SU-DHL-6 (cell line): ENCODE data around the gene RRP12.

Source experiments
- H2AFZ ChIP-seq: fragments of 200-600 bp; sonication (generic); 2 replicates; pipeline ENCODE4 v1.6.1; 2014; ENCODE audit warnings: low read depth, mild to moderate bottlenecking, moderate library complexity, mixed read lengths, antibody characterized with exemption, low read length; ENCODE audit not compliant: severe bottlenecking
- H3F3A ChIP-seq: fragments of 200-600 bp; shearing (Covaris generic); 2 replicates; pipeline ENCODE4 v1.6.0; 2016; ENCODE audit warnings: antibody characterized with exemption, mild to moderate bottlenecking; ENCODE audit not compliant: insufficient read depth
- H3K27ac ChIP-seq: fragments of 200-600 bp; sonication (generic); 2 replicates; pipeline ENCODE4 v1.5.1; 2016; ENCODE audit warnings: low read depth, mild to moderate bottlenecking, low read length, moderate library complexity, mixed read lengths
- H3K27me3 ChIP-seq: fragments of 200-600 bp; sonication (generic), shearing (Covaris generic); 2 replicates; pipeline ENCODE4 v1.6.0; 2014; ENCODE audit warnings: mild to moderate bottlenecking, low read length
- H3K36me3 ChIP-seq: fragments of 200-600 bp; sonication (generic); 2 replicates; pipeline ENCODE4 v1.6.1; 2014; ENCODE audit warnings: mild to moderate bottlenecking, low read length, mixed read lengths
- H3K4me2 ChIP-seq: fragments of 300-600, 200-600 bp; shearing (Covaris generic), sonication (generic); 2 replicates; pipeline ENCODE4 v1.6.0; 2014; ENCODE audit warnings: low read length, low read depth, mild to moderate bottlenecking; ENCODE audit not compliant: poor library complexity, severe bottlenecking
- H3K4me3 ChIP-seq: fragments of 200-600 bp; sonication (generic); 2 replicates; pipeline ENCODE4 v1.5.1; 2014; ENCODE audit warnings: antibody characterized with exemption, low read length, mild to moderate bottlenecking, mixed read lengths; ENCODE audit not compliant: insufficient read depth, poor library complexity, severe bottlenecking
- H3K79me2 ChIP-seq: fragments of 200-600 bp; sonication (generic); 2 replicates; pipeline ENCODE4 v1.6.1; 2014; ENCODE audit warnings: mild to moderate bottlenecking, low read length, moderate library complexity; ENCODE audit not compliant: insufficient read depth
- H3K9ac ChIP-seq: fragments of 200-600 bp; sonication (generic); 2 replicates; pipeline ENCODE4 v1.7.0; 2014; ENCODE audit warnings: mild to moderate bottlenecking, low read length
- H3K9me2 ChIP-seq: fragments of 200-600 bp; sonication (generic); replicated peaks from 2 replicates; pipeline ENCODE4 v1.6.1; 2014; ENCODE audit warnings: low read length; ENCODE audit not compliant: insufficient read depth
- H3K9me3 ChIP-seq: fragments of 200-600 bp; sonication (generic); 2 replicates; pipeline ENCODE4 v1.6.1; 2014; ENCODE audit warnings: low read length, mixed read lengths; ENCODE audit not compliant: insufficient read depth
- H4K20me1 ChIP-seq: fragments of 200-600 bp; sonication (generic); 2 replicates; pipeline ENCODE4 v1.6.1; 2014; ENCODE audit warnings: low read depth, mild to moderate bottlenecking, antibody characterized with exemption, low read length, moderate library complexity, mixed read lengths
- EZH2phosphoT487 ChIP-seq: fragments of 200-600 bp; sonication (generic), shearing (Covaris generic); conservative IDR thresholded peaks from 2 replicates; pipeline ENCODE4 v1.6.1; 2018; ENCODE audit warnings: mild to moderate bottlenecking, antibody characterized with exemption, low read length, moderate library complexity, mixed read lengths
- TF ChIP-seq, protein P1 (sequence below): fragments of 200-600 bp; sonication (generic); IDR thresholded peaks from one replicate; pipeline ENCODE4 v1.5.1; 2017; ENCODE audit warnings: antibody characterized with exemption, mild to moderate bottlenecking, low read length, moderate library complexity; ENCODE audit not compliant: insufficient read depth, poor library complexity, severe bottlenecking

The RRP12 gene

GRCh38 chr10:97428572-97428981 lies 27.4 kb upstream of the RRP12 start:
- peak overlapping the region; percentile 92 for H3K4me2 ChIP-seq
- peaks cover 29% of the 10 kb centered on the region for H3F3A ChIP-seq
- no peaks in the 10 kb centered on the region for H3K27me3 ChIP-seq
- peak overlapping the region; percentile 83 for H3K4me3 ChIP-seq
- H3K36me3 ChIP-seq: peaks cover 21% of the 10 kb centered on the region
- peak overlapping the region; percentile 62 for H3K27ac ChIP-seq
- no peak overlapping the region for H2AFZ ChIP-seq
- no peak for TF ChIP-seq EZH2phosphoT487
- H3K9me3 ChIP-seq: no peaks in the 10 kb centered on the region
- peaks cover 9% of the 10 kb centered on the region for H4K20me1 ChIP-seq
- no peaks in the 10 kb centered on the region for H3K9me2 ChIP-seq
- H3K79me2 ChIP-seq: peaks cover 42% of the 10 kb centered on the region
- H3K9ac ChIP-seq: peak overlapping the region; percentile 95

GRCh38 chr10:97427571-97428179 lies 26.5 kb upstream of the RRP12 start:
- H3K9me2 ChIP-seq: no peaks in the 10 kb centered on the region
- no peak overlapping the region for H2AFZ ChIP-seq
- peak overlapping the region; percentile 62 for H3K27ac ChIP-seq
- peaks cover 21% of the 10 kb centered on the region for H3K36me3 ChIP-seq
- H4K20me1 ChIP-seq: peaks cover 9% of the 10 kb centered on the region
- peak overlapping the region; percentile 92 for H3K4me2 ChIP-seq
- TF ChIP-seq, protein P1, sequence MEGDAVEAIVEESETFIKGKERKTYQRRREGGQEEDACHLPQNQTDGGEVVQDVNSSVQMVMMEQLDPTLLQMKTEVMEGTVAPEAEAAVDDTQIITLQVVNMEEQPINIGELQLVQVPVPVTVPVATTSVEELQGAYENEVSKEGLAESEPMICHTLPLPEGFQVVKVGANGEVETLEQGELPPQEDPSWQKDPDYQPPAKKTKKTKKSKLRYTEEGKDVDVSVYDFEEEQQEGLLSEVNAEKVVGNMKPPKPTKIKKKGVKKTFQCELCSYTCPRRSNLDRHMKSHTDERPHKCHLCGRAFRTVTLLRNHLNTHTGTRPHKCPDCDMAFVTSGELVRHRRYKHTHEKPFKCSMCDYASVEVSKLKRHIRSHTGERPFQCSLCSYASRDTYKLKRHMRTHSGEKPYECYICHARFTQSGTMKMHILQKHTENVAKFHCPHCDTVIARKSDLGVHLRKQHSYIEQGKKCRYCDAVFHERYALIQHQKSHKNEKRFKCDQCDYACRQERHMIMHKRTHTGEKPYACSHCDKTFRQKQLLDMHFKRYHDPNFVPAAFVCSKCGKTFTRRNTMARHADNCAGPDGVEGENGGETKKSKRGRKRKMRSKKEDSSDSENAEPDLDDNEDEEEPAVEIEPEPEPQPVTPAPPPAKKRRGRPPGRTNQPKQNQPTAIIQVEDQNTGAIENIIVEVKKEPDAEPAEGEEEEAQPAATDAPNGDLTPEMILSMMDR: no peak
- no peak for TF ChIP-seq EZH2phosphoT487
- peaks cover 25% of the 10 kb centered on the region for H3F3A ChIP-seq
- peak overlapping the region; percentile 95 for H3K9ac ChIP-seq
- no peaks in the 10 kb centered on the region for H3K9me3 ChIP-seq
- peak overlapping the region; percentile 83 for H3K4me3 ChIP-seq
- peaks cover 42% of the 10 kb centered on the region for H3K79me2 ChIP-seq
- H3K27me3 ChIP-seq: no peaks in the 10 kb centered on the region

GRCh38 chr10:97426776-97427570 lies 25.8 kb upstream of the RRP12 start:
- H3K27me3 ChIP-seq: no peaks in the 10 kb centered on the region
- no peak overlapping the region for H2AFZ ChIP-seq
- no peaks in the 10 kb centered on the region for H3K9me2 ChIP-seq
- peaks cover 9% of the 10 kb centered on the region for H4K20me1 ChIP-seq
- peaks cover 21% of the 10 kb centered on the region for H3K36me3 ChIP-seq
- H3K27ac ChIP-seq: peak overlapping the region; percentile 62
- H3K79me2 ChIP-seq: peaks cover 42% of the 10 kb centered on the region
- H3K4me2 ChIP-seq: peak overlapping the region; percentile 92
- peak overlapping the region; percentile 95 for H3K9ac ChIP-seq
- no peak for TF ChIP-seq EZH2phosphoT487
- TF ChIP-seq, protein P1: no peak
- peaks cover 23% of the 10 kb centered on the region for H3F3A ChIP-seq
- H3K4me3 ChIP-seq: peak overlapping the region; percentile 83
- H3K9me3 ChIP-seq: no peaks in the 10 kb centered on the region
